Stimulated activated CD4-positive, alpha-beta T cell treated with anti-CD3 and anti-CD28 coated beads, TNF-alpha, amount 100 ng/mL, for 24 hours (primary cell): ENCODE data around the gene HIKESHI.

Source experiments
- DNase-seq, 3 experiments: peaks; one replicate each; pipeline ENCODE4 v3.0.0-alpha.2; 2020; ENCODE audit warnings: low read depth in 3 of 3

Gene HIKESHI

DNA sequence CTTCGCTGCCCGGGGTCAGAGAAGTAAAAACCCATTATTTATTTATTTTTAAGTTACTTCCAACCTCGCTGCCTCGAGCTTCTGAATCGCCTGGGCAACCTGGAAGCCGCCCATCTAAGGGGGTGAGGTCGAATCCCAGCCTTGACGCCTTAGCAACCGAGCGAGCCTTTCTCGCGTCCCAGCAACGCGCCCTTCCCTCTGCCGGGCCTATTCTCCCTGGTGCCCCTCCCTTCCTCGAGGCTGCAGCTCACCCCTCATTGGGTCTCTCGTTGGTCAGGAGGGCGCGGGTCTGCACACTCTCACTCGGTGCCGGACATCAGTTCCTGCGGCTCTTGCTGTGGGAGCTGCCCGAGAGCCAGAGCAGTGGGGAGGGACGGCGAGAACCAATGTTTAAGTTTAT lies 72.5 kb downstream of the HIKESHI start, which contains the start of gene CCDC81:
Gene CCDC81, plus strand, starts transcription at position 302 of the 400 bp plus-strand sequence. CDS start 277 bp downstream, outside the sequence.
- no peak for DNase-seq

DNA sequence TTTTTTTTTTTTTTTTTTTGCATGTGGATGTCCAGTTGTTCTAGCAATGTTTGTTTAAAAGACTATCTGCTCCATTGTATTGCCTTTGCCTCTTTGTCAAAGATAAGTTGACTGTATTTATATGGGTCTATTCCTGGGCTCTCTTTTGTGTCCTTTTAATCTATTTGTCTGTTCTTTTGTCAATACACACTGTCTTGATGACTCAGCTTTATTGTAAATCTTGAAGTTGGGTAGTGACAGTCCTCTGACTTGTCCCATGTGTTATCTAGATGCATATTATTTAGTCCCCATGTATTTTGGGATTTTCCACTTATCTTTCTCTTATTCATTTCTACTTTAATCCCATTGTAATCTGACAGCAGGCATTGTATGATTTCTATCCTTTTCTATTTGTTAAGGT lies 75.9 kb downstream of the HIKESHI start:
- no peak for DNase-seq

DNA sequence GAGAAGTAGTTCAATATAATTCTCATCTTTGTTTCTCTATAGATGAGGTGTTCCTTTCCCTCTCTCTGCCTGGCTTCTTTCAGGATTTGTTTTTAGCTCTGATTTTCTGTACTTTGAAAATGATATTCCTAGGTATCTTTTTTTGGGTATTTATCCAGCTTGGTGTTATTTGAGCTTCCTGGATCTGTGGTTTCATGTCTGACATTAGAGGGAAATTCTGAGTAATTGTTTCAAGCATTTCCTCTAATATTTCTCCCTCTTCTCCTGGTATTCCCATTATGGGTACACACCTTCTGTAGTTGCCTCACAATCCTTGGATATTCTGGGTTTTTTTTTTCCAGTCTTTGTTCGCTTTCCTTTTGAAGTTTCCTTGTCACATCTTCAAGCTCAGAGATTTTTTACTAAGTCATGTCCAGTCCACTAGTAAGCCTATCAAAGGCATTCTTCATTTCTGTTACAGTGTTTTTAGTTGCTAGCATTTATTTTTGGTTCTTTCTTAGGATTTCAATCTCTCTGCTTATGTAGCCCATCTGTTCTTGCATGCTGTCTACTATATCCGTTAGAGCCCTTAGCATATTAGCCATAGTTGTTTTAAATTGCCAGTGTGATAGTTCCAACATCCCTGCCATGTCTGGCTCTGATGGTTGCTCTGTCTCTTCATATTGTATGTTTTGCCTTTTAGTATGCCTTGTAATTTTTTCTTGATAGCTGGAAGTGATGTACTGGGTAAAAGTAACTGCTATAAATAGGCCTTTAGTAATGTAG lies 78.4 kb downstream of the HIKESHI start:
- no peak for DNase-seq

DNA sequence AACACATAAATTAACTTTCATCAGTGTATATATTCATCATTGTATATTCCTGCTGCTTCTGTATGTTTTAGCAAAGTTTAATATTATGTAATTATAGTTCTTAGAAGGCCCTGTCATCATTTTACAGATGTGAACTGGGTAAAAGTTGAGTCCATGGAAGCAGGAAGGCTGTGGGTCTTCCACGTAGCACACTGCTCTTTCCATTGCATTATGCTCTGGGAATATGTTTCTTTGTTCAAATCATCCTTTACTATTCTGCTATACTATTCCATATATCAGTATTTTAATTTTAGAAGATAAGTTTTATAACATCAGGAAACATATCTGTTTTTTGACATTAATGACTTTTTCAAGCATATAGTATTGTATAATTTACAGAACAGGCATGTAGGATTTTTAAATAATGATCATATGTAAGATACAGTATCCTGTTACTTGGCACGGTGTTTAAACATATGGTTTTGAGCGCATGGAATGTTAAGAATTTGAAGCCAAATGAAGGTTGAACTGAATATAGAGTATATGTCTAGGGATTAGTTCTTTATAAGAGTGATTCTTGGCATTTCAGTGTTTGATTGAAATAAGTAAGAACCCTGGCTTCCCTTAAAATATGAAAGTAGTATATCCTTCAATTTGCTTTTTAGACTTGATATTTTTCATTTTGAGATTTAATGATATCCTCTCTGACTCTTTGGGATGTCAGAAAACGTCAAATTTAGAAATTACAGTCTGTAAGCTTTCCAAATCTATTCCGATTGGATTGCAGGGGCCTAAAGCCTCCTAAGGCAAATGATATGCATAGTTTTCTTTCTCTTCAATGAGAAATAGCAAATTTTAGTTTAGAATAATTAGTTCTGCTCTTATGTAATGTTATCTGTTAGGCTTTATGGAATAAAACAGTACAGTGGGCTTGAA lies 81.3 kb downstream of the HIKESHI start:
- no peak for DNase-seq

DNA sequence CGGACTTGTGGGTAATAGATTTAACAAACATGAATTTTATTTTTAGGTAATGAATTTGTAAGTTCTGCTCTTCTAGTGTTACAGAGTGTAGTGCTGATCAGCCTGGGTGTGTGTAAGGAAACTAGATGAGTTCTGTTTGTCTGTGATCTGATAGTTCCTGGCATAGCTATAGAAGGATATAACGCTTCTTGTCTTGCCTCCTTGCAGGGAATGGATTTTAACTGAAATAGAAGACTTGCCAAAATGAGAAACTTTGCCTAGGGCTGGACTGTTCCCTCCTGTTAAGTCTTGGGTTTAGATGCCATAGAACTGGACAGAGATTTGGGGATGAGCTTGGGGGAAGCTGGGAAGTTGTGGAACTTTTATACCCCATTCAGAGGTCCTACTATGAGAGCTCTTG lies 84.2 kb downstream of the HIKESHI start:
- DNase-seq, result no peak

DNA sequence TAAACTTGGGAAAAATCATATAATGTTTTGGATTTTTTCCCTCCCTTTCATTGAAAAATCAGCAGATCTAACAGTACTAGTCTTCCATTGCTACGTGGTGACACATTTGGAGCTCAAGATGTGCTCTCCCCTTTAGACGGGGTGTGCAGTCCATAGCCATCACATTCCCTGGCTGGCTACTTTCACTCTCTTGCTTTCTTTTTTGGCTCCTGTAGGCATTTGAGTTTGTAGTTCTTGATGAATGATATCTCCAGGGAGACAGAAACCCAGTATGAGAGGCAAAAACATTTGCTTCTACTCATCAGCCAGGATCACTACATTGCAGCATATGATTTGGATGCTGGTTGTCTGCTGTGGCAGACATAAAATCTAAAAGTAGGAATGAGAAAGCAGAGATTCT lies 84.7 kb downstream of the HIKESHI start:
- DNase-seq, result no peak

DNA sequence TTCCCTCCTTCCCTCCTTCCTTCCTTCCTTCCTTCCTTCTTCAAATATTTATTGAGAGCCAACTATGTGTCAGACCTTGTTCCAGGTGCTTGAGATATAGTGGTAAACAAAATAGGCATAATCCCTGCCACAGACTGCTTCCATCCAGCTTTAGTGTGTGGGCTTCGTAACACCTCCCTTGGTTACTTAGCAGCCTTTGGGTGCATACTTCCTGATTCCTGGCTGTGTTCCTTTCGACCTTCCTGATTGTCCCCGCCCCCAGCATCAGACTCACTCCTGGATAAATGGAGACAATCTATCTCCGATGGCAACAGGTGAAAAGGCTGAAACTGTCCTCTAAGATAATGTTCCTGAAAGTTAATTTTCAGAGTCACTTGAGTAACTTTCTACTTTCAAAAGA lies 86.2 kb downstream of the HIKESHI start:
- DNase-seq, result no peak

DNA sequence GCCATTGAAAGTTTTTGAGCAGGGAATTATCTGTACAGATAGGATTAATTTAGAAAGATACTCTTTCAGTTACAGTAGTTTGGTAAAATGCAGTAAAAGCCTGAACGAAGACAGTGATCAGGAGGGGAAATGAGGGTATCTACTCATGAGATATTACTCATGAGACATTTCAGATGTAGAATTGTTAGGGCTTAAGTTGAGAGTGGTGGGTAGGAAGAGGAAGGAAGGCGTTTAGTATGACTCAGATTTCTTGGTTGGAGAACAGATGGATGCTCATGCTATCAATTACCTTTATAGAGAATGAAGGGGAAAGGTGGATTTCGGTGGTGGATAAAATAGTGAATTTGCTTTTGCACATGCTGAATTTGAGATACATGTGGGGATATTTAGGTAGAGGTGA lies 88.4 kb downstream of the HIKESHI start:
- DNase-seq, result no peak

DNA sequence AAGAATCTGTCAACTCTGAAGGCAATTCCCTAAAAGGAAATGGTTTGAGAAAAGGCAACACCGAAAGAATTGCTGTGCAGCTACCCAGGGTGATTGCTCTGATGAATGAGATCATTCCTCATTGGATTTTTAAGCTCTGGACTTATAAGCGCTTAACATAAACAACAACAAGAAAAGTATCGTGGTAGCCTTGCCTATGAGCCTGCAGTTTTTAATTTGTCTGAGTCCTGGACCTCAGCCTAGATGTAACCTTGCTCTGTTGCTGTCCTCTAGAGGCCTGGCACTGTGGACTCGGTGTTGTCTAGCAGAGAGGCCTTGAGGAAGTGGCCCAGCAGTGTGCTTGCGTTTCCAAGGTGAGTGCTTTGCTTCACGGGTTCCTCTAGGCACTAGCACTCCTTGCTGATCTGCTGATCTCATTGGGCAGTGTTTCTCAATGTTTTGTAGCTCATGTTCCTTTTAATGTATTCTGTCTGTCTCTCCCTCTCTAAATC lies 93.1 kb downstream of the HIKESHI start:
- DNase-seq, result no peak
